K562 (cell line): Measurements from ENCODE around the gene ST6GALNAC3.

Experiments
- EZH2 ChIP-seq: IDR thresholded peaks from 2 replicates; pipeline ENCODE4 v1.6.1; 2012; ENCODE audit warnings: low read depth, mild to moderate bottlenecking, inconsistent platforms, low read length, borderline replicate concordance
- KDM1A ChIP-seq, 2 experiments: fragments of 450-650 bp; IDR thresholded peaks; 2 replicates each; pipeline ENCODE4 v1.6.1; 2016; ENCODE audit warnings: mild to moderate bottlenecking in 2 of 2

- no peak for TF ChIP-seq KDM1A (IDR thresholded peaks at IDR 0.05)
- TF ChIP-seq EZH2, result no peak
These were observed 25.6 kb upstream of the ST6GALNAC3 start for GRCh38 chr1:76048926-76049325.
